ENCODE data around the gene PCP4L1.
"Not testable (repeated sequence)": the region's sequence is repeated elsewhere in the genome, so short reads cannot be mapped to it uniquely, and the experiment has no call there.

The PCP4L1 gene

DNA sequence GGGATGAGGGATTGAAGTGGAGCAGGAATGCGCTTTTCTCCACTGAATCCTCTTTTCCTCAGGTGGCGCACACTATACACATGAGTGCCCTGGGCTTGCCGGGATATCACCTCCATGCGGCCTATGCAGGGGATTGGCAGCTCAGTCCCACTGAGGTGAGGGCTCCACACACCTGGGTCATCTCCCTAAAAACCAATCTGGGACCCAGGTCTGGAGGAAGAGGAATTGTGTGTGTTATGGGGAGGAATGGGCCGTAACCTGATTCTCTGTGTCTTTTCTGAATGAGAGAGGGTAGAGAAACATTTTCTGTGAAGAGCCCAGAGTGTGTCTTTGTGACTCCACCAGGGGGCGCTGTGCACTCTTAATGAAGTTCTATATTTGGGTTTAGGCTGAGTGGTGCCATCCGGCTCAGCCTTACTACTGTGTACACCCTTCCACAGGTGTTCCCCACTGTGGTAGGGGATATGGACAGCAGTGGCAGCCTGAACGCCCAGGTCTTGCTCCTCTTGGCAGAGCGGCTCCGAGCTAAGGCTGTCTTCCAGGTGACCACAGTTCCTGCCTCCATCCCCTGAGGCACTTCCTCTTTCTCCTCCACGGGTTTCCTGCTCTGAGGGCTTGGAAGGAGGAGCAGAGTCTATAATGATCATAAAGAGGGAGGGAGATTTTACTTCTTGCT is 31.2 kb upstream of the PCP4L1 start:
- in situ Hi-C loops (cut with HindIII; ENCODE audit: low sequenced_read_pairs), result no loop called here

DNA sequence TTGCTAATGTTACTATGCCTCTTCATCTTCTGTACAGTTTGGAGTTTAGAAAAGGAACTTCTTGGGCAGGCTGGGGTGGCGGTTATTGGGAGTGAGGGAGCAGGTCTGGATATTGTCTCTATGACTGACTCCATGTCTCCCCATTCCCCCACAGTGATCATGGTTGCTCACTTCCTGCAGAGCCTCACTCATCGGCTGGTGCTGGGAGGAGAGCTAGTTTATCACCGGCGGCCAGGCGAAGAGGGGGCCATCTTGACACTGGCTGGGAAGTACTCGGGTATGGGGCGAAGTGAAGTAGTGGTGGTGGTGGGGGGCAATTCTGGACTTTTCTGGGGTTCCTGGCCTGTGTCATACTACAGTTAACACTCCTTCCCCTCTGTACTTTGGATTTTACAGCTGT is 30.5 kb upstream of the PCP4L1 start:
- in situ Hi-C loops (cut with HindIII; ENCODE audit: low sequenced_read_pairs), result no loop called here

DNA sequence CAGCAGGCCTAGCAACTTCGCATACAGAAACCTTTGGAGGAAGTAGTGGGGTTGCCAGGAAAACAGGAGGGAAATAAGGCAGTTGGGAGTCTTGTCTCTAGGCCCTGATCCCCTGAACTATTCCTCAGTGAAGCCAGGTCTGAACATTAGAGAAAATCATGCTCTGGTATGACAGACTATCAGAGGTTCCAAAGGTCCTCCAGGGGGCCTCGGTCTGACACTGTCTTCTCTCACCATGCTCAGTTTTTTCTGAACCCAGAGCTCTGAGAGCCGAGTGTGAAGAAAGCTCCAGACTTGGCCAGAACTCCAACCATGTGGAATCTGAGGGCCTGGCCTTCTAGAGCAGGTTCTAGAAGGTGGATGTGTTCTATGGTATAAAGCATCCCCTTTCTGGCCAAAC is 28.6 kb upstream of the PCP4L1 start:
- in situ Hi-C loops (cut with HindIII; ENCODE audit: low sequenced_read_pairs), result no loop called here

DNA sequence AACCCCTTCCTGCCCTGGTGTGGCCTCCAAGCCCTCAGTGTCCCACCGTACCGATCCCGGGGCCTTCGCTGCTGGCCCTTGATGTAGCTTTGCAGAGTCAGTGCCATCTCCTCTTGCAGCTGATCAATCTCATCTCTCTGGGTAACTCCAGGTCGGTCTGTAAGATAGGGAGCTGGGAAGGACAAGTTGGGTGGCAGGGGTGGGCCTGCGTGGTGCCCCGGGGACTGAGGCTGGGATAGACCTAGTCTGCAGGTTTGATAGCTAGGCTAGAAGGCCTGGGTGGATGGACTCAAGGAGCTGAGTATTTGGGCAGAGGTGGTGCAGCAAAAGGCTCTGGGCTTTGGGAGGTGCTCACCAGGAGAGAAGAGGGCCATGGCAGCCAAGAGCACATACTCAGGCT is 27.8 kb upstream of the PCP4L1 start:
- in situ Hi-C loops (cut with HindIII; ENCODE audit: low sequenced_read_pairs), result no loop called here

DNA sequence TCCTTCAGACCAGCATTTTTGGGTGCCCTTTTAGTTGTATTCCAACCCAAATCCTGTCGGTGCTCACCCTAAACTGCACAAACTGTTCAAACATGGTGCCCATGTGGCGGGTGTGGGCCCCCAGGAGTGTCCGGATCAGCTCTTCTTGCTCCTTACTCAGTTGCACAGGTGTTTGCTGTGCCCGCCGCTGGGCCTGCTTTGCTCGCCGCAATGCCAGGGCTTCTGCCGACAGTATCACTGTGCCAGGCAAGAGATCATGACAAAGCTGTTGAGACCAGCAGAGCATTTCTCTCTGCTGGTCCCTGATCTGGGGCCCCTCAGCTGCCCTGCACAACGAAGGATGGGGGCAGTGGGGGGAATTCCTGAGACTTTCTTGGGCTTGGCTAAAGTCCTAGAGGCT is 25.4 kb upstream of the PCP4L1 start:
- in situ Hi-C loops (cut with HindIII; ENCODE audit: low sequenced_read_pairs), result no loop called here

DNA sequence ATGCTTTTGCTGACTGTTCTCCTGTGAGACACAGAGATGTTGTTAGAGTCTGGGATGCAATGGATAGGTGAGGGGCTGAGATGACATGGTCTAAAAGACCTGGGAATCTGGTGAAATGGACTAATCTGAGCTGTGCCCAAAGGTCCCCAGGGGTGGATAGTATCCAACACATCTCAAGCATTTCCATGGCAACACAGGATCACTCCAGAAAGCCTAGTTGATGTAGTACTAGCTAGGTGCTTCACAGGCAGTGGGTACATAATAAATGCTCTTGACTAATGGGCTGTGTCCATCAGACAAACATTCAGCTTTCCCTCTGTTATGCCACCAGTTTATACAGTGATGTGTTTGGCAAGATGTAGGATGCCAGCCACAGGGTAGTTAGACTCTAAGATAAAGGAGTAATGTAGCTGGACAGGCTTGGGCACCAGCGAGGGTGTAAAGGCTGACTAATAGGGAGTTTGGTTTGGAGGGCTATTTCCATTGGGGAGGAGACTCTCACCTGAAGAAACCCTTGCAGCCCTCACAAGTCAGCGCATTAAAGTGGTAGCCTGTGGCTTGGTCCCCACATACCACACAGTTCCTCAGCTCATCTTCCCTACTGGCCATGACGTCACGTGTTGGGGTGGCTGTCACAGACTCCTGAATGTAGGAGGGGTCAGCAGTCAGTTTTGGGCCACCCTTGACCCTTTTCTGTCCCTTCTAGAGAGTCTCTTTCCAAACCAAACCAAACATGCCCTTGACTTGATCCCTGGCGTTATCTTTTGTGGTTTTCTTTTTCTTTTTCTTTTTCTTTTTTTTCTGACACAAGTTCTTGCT is 22.4 kb upstream of the PCP4L1 start:
- in situ Hi-C loops (cut with HindIII; ENCODE audit: low sequenced_read_pairs), result no loop called here

DNA sequence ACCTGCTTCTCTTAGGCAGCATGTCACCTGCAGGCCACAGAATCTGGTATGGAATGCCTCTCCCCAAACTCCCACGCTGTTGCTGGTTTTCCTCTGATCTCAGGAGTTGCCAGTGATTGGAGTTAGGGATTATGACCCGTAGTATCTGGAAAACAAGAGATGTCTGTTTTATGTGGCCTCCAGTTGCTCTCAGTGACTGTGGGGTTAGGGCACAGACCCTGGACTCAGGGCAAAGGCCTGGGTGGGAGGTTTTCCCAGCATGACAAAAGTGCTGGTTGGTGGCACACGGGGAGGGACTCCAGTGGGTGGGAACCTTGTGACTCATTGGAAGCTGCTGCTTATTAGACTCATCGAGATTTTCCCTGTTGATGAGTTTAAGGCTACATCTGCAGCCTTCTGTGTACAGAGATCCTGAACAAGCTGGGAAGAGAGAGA is 20.5 kb upstream of the PCP4L1 start, which contains the start of gene NR1I3:
NR1I3 (minus strand) TSS at position 165 of the 435 bp plus-strand sequence. CDS start 1,638 bp downstream, outside the sequence.
- in situ Hi-C loops (cut with HindIII; ENCODE audit: low sequenced_read_pairs), result no loop called here

DNA sequence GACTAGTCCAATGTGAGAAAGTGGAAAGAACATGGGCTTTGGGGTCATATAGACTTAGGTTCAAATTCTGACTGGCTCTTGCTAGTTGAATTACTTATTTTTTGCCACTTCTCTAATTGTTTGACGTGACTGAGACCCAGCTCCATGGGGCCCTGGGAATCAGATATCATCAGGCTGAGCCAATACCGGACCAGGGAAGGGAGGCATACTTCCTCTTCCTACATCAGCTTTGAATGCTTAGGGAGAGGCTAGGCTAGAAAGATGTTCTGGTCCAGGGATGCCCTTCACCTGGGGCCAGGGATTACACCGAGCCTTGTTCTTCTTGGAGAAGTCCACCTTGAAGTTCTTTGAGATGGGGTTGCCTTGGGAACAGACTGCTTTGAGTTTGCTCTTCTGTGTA is 16.9 kb upstream of the PCP4L1 start:
- in situ Hi-C loops (cut with HindIII; ENCODE audit: low sequenced_read_pairs), result no loop called here

DNA sequence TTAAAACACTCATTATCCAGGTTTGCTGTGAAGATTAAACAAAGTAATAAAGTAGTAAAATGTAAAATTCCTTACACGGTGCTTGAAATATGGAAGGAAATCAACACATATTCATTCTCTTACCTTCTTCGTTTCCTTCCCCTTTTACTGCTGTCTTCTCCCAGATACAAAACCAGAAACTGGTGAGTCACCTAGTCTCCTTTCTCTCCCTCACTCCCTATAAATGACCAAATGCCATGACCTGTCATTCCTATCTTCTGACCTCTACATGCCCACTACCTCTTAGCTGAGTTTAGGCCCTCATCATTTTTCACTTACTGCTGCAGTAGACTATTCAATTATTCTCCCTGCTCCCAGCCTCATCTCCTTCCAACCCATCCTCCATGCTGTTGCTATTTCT is 16.2 kb upstream of the PCP4L1 start:
- in situ Hi-C loops (cut with HindIII; ENCODE audit: low sequenced_read_pairs), result no loop called here

DNA sequence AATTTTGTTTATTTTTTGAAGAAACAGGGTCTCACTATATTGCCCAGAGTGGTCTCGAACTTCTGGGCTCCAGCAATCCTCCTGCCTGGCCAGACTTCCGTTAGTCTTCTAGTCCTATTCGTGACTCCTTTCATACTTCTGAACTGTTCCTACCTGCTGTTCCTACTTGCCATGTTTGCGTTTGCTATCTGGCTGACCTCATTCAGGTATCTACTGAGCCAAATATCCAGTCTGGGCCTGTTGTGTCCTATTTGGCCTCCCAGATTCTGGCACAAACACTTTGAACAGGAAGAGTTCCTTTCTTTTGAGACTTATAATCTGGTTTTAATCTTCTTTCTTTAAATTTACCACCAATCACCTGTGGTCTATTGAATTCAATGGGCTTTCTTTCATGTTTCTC is 13.7 kb upstream of the PCP4L1 start:
- in situ Hi-C loops (cut with HindIII; ENCODE audit: low sequenced_read_pairs), result no loop called here

DNA sequence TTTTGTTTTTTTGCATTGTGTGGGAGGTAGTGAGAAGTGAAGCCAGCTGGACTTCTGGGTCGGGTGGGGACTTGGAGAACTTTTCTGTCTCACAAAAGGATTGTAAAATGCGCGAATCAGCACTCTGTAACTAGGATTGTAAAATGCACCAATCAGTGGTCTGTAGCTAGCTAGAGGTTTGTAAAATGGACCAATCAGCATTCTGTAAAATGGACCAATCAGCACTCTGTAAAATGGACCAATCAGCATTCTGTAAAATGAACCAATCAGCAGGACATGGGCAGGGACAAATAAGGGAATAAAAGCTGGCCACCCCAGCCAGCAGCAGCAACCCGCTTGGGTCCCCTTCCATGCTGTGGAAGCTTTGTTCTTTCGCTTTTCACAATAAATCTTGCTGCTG is 8.4 kb upstream of the PCP4L1 start:
- in situ Hi-C loops (cut with HindIII; ENCODE audit: low sequenced_read_pairs), result not testable (repeated sequence)

DNA sequence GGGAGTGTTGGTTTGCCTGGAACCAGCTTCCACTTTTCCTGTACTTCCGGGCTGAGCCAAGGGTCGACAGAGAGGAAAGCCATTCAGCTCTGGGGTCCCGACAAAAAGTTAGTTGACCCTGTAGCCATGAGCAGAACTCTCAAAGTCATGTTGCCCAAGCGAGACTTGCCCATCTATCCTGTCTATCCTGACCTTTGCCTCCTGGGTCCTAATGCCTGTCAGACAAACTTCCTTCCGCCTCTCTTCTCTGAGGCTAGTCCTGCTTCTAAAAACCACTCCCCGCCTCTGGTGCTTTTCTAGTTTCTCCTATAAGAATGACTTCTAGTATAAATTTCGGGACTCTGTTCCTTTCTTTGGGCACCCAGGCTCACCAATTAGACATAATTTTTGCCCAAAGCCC is 7.7 kb upstream of the PCP4L1 start:
- in situ Hi-C loops (cut with HindIII; ENCODE audit: low sequenced_read_pairs), result no loop called here

DNA sequence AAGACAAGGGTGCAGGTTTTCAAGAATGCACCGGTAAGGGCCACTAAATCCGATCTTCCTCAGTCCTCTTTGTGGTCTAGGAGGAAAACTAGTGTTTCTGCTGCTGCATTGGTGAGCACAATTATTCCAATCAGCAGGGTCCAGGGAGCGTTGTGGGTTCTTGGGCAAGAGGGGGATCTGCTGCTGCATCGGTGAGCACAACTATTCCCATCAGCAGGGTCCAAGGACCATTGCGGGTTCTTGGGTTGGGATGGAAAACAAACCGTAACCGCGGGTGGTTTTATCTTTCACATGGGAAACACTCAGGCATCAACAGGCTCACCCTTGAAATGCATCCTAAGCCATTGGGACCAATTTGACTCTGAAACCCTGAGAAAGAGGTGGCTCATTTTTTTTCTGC is 7.0 kb upstream of the PCP4L1 start:
- in situ Hi-C loops (cut with HindIII; ENCODE audit: low sequenced_read_pairs), result no loop called here

DNA sequence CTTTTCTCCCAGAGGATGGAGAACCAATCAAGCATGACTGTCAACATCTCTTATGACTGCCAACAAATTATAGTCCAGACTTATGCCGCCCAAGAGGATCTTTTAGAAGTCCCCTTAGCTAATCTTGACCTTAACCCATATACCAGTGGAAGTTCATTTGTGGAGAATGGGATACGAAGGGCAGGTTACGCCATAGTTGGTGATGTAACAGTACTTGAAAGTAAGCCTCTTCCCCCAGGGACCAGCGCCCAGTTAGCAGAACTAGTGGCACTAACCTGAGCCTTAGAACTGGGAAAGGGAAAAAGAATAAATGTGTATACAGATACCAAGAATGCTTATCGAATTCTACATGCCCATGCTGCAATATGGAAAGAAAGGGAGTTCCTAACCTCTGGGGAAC is 3.2 kb upstream of the PCP4L1 start:
- in situ Hi-C loops (cut with HindIII; ENCODE audit: low sequenced_read_pairs), result not testable (repeated sequence)

DNA sequence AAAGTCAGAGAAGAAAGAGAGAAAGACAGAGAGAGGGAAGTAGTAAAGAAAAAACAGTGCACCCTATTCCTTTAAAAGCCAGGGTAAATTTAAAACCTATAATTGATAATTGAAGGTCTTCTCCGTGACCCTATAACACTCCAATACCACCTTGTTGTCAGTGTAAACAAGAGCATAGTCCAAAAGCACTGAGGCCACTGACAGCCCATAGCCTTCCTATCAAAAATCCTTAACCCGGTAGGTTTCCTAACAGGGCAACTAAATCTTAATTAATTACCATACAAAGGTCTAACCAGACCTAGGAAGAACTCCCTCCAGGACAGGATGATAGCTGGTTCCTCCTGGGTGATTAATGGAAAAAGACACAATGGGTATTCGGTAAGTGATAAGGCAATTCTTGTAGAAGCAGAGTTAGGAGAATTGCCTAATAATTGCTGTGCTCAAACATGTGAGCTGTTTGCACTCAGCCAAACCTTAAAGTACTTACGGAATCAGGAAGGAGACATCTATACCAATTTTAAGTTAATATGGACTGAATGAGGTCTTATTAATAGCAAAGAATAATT is 2.5 kb upstream of the PCP4L1 start:
- in situ Hi-C loops (cut with HindIII; ENCODE audit: low sequenced_read_pairs), result not testable (repeated sequence)

DNA sequence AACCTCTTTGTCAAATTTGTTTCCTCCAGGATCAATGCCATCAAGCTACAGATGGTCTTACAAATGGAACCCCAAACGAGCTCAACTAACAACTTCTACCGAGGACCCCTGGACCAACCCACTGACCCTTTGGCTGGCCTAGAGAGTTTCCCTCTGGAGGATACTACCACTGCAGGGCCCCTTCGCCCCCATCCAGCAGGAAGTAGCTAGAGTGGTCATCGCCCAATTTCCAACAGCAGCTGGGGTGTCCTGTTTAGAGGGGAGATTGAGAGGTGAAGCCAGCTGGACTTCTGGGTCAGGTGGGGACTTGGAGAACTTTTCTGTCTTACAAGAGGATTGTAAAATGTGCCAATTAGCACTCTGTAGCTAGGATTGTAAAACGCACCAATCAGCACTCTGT is 1.4 kb upstream of the PCP4L1 start:
- in situ Hi-C loops (cut with HindIII; ENCODE audit: low sequenced_read_pairs), result not testable (repeated sequence)

DNA sequence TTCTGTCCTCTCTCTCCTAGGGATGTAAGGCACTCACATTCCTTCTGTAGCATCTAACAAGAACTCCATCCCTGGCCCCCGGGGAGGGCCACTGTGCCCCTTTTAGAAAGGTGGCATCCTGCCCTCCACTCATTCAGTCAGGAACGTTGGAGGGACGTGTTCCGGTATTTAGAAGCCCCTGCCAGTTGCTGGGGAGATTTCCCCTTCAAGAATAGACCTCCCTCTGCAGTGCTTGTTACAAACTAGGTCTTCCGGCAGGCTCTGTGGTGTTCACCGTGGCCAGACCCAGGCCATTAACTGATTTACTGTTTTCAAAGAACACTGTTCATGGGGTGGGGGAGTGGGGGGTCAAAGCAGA is 779 bp downstream of the PCP4L1 start:
- in situ Hi-C loops (cut with HindIII; ENCODE audit: low sequenced_read_pairs), result no loop called here

DNA sequence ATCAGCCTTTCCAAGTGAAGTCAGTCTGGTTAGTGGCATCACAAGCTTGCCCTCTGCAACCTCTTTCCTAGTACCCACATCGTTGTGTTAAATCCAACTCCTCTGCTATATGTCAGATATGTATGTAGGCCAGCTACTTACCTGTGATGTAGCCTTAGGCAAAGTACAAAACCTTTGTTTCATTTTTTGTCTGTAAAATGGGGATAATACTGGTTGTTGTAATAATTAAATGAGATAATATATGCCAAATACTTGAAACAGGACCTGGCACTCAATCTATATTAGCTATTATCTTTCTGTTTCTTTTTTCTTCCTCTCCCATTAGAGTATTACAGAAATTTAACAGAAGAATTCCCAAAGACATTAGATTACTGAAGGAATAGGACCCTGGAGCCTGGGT is 1.2 kb downstream of the PCP4L1 start:
- in situ Hi-C loops (cut with HindIII; ENCODE audit: low sequenced_read_pairs), result no loop called here

DNA sequence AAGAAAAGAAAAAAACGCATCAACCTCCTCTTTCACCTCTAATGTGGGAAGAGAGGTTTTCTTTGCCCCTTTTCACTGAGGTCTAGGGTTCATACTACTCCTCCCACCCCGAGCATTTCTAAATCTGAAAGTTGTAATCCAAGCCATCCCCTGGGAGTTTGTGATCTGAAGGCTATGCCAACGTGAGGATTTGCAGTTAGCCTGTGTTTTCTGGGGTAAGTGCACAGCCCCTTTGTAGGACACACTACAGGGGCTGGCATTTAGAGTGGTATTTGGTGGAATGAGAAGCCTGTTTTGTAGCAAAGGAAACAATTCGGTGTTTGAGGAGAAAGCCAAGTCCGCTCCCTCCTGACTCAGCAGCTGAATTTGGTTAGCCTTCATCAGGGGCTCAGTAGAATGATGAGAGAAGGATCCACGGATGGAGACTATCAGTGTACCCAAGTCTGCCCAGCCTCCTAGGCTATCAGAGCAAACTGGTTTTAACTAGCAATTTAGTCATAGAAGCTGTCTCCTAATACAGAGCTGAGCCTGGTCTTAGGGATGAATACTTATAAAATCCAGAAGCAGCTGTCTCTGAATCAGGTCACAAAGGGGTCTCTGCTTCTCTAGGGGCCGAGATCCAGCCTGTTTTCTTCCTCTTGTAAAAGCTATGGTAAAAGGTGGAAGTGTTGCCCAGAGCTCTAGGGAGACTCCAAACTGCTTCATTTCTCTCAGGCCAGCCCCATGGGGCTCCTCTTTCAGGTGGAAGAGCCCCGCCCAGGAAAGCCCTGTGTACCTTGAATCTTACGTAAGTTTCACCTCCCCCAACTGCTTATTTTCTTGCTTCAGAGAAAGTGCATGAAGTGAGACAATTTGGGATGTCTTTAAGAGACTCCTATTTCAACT is 2.1 kb downstream of the PCP4L1 start:
- in situ Hi-C loops (cut with HindIII; ENCODE audit: low sequenced_read_pairs), result no loop called here

DNA sequence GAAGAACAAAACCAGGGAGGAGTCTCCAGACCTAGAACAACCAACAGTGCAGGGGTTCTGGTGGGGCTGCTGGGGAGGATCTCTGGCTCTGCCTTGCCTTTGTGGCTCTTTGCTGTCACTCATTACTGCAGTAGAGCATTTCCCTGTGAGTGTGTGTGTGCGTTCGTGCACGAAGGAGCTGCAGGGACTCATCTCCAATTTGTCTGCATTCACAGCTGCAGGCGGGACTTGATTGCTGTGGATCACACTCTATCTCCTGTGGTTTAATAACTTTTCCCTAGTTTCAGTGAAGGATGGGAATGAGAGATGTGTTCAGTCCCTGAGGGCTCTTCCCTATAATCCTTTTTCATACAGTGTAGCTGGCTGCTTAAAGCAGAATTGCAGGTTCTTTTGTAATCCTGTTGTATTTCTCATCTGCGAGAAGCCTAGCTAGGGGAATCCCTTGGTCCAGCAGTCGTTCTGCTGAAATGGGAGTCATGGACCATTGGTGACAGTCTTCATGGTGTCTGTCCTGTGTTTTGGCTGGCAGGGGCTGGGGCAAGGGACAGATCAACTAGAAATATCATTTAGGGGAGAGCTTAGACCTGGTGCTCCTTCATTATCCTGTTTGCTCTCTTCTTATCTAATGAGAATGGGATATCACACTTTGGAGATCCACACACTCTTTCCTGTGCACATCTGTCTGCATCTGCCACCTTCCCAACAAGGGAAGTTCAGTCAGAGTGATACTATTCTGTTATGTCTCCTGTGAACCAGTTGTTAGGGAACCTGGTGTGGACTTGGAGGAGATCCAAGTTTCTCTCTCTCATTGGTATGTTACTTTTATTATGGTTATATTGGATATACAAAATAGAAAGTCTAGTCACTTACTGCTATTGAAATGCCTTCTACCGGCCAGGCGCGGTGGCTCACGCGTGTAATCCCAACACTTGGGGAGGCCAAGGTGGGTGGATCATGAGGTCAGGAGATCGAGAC is 3.0 kb downstream of the PCP4L1 start:
- in situ Hi-C loops (cut with HindIII; ENCODE audit: low sequenced_read_pairs), result no loop called here

Data from endothelial cell of hepatic sinusoid (primary cell).